GM21825 (cell line): ENCODE data around the gene JARID2.
"Not testable (repeated sequence)": the region's sequence is repeated elsewhere in the genome, so short reads cannot be mapped to it uniquely, and the experiment has no call there.

ENCODE experiments used
- ATAC-seq: cut with Tn5 transposase; IDR thresholded peaks from one replicate; pipeline ENCODE4 v1.9.1; 2021; ENCODE audit warnings: mild to moderate bottlenecking, moderate library complexity; ENCODE audit not compliant: unreplicated experiment

The JARID2 gene

GRCh38 chr6:15287670-15288375, 42.0 kb downstream of the JARID2 start:
- peak; percentile 95 for ATAC-seq

GRCh38 chr6:15288856-15289255, 43.0 kb downstream of the JARID2 start:
- ATAC-seq = no peak

- ATAC-seq = not testable (repeated sequence)
These were observed 43.6 kb downstream of the JARID2 start for GRCh38 chr6:15289456-15289855.

- no peak for ATAC-seq
These were observed 44.3 kb downstream of the JARID2 start for GRCh38 chr6:15290067-15290680.

GRCh38 chr6:15290962-15291704, 45.3 kb downstream of the JARID2 start:
- no peak for ATAC-seq

- no peak for ATAC-seq
These were observed 46.9 kb downstream of the JARID2 start for GRCh38 chr6:15292721-15293302.

- no peak for ATAC-seq
These were observed 47.8 kb downstream of the JARID2 start for GRCh38 chr6:15293674-15294073.

- no peak for ATAC-seq
These were observed 48.6 kb downstream of the JARID2 start for GRCh38 chr6:15294504-15294903.

GRCh38 chr6:15296249-15296648, 50.4 kb downstream of the JARID2 start:
- no peak for ATAC-seq

GRCh38 chr6:15296735-15297134, 50.9 kb downstream of the JARID2 start:
- peak; percentile 38 for ATAC-seq

GRCh38 chr6:15297167-15297566, 51.3 kb downstream of the JARID2 start:
- ATAC-seq = not testable (repeated sequence)

GRCh38 chr6:15297895-15298590, 52.2 kb downstream of the JARID2 start:
- no peak for ATAC-seq

GRCh38 chr6:15299430-15300131, 53.7 kb downstream of the JARID2 start:
- ATAC-seq = peak; percentile 66

- ATAC-seq = no peak
These were observed 55.5 kb downstream of the JARID2 start for GRCh38 chr6:15301179-15302006.

GRCh38 chr6:15303162-15303919, 57.5 kb downstream of the JARID2 start:
- ATAC-seq = no peak

GRCh38 chr6:15303920-15304291, 58.0 kb downstream of the JARID2 start:
- no peak for ATAC-seq

GRCh38 chr6:15304337-15305042, 58.6 kb downstream of the JARID2 start:
- ATAC-seq = no peak

GRCh38 chr6:15305496-15305895, 59.6 kb downstream of the JARID2 start:
- ATAC-seq = peak; percentile 54
